ENCODE data around the gene DRD3. TPM values are rescaled to one million over a fixed set of nuclear protein-coding genes. Genes with fewer than 3 reads are reported as not detected.

DRD3 gene
- total RNA-seq, 1 experiment from 2014 or later, result not detected

DNA sequence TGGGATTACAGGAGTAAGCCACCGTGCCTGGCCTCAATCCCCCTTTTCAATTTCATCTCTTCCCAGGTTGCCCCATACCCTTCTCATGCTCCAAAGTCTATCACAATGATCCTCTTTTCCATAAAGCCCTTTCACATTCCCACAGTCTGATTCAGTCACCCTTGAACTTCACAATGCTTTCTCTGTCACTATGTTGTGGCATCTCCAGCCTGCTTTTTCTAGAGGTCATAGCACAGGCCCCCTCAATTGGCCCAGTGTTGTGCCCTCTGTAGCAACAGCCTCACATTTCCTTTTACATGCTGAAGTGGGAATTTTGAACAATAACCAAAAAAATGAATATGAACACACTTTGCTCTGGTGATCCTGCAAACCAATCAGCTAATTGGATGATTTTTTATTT is 21.5 kb downstream of the DRD3 start:
- H4K8ac ChIP-seq (replicated peaks; ENCODE audit: insufficient read length, low read depth, low read length), result no peak overlapping the region
- H3K56ac ChIP-seq (ENCODE audit: insufficient read length, low read depth, low read length), result no peak overlapping the region
- H2BK20ac ChIP-seq (ENCODE audit: low read depth, low read length, poor library complexity, severe bottlenecking), result no peak overlapping the region
- Mint-ChIP-seq H3K36me3 (ENCODE audit: insufficient read depth in 1 of 3, low read depth in 3 of 3) (peaks cover 0 to 4% (median 2%) of the 10 kb centered on the region in 3 experiments; a peak in 4 of 7 replicates), H3K9me3 (peaks cover 2 to 4% of the 10 kb centered on the region in 2 experiments; a peak in 3 of 5 replicates), H3K27ac (no peak overlapping the region), H3K27me3 (ENCODE audit: low read depth) (no peaks in the 10 kb centered on the region; the same call in 1 of the 2 replicates), H3K4me1 (peaks cover 54% of the 10 kb centered on the region in 2 experiments), H3K4me3 (no peak overlapping the region)
- H3K27me3 ChIP-seq (ENCODE audit: insufficient read depth, low read length), result no peaks in the 10 kb centered on the region
- H3K23me2 ChIP-seq (ENCODE audit: insufficient read length, low read depth, low read length, poor library complexity, severe bottlenecking), result peaks cover 4% of the 10 kb centered on the region
- no peak overlapping the region for H3K9ac ChIP-seq (ENCODE audit: extremely low read depth, insufficient read length, low read length)
- no peaks in the 10 kb centered on the region for H4K20me1 ChIP-seq (ENCODE audit: control insufficient read depth, insufficient read depth, insufficient read length)
- H4K91ac ChIP-seq (ENCODE audit: insufficient read length, low read depth, low read length), result no peak overlapping the region
- no peaks in the 10 kb centered on the region for H3K79me1 ChIP-seq (ENCODE audit: insufficient read depth, low read depth, low read length, poor library complexity, severe bottlenecking)
- no peak overlapping the region for H4K5ac ChIP-seq (ENCODE audit: insufficient read length, low read depth, low read length)
- H2AFZ ChIP-seq (ENCODE audit: low read length), result no peak overlapping the region
- no peak overlapping the region for H3K27ac ChIP-seq (ENCODE audit: insufficient read length, low read depth, low read length)
- TF ChIP-seq, protein P1, sequence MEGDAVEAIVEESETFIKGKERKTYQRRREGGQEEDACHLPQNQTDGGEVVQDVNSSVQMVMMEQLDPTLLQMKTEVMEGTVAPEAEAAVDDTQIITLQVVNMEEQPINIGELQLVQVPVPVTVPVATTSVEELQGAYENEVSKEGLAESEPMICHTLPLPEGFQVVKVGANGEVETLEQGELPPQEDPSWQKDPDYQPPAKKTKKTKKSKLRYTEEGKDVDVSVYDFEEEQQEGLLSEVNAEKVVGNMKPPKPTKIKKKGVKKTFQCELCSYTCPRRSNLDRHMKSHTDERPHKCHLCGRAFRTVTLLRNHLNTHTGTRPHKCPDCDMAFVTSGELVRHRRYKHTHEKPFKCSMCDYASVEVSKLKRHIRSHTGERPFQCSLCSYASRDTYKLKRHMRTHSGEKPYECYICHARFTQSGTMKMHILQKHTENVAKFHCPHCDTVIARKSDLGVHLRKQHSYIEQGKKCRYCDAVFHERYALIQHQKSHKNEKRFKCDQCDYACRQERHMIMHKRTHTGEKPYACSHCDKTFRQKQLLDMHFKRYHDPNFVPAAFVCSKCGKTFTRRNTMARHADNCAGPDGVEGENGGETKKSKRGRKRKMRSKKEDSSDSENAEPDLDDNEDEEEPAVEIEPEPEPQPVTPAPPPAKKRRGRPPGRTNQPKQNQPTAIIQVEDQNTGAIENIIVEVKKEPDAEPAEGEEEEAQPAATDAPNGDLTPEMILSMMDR (conservative IDR thresholded peaks at IDR 0.05), result no peak
- H2BK120ac ChIP-seq (ENCODE audit: low read depth, low read length, poor library complexity, severe bottlenecking), result no peak overlapping the region
- H2AK5ac ChIP-seq (ENCODE audit: insufficient read length, low read length), result no peak overlapping the region
- no CpG with 5 or more reads among the region's 1 CpG for WGBS (ENCODE audit: extremely low coverage, insufficient read length, low lambda C conversion rate)
- no peaks in the 10 kb centered on the region for H3K79me2 ChIP-seq (ENCODE audit: insufficient read depth, low read length)
- H3K4me2 ChIP-seq (ENCODE audit: insufficient read depth, insufficient read length, low read length), result no peak overlapping the region
- no peak overlapping the region for H3K14ac ChIP-seq (ENCODE audit: insufficient read depth, low read length)
- no peak overlapping the region for H3K18ac ChIP-seq (ENCODE audit: insufficient read length, low read depth, low read length)
- no peak overlapping the region for H3K23ac ChIP-seq (ENCODE audit: insufficient read length, low read depth, low read length)
- H2BK15ac ChIP-seq (ENCODE audit: low read depth, low read length), result no peak overlapping the region
- no peak overlapping the region for H2BK5ac ChIP-seq (ENCODE audit: insufficient read length, low read length)
- no peak for DNase-seq
- peaks cover 21% of the 10 kb centered on the region; the same call in 1 of the 2 replicates for H3K4me1 ChIP-seq (ENCODE audit: insufficient read depth, low read length)
- H3K4ac ChIP-seq (ENCODE audit: low read depth, low read length), result no peak overlapping the region
- H2BK12ac ChIP-seq (ENCODE audit: insufficient read length, low read depth, low read length), result no peak overlapping the region
- H3T11ph ChIP-seq (ENCODE audit: low read length), result no peak overlapping the region
- H3K9me3 ChIP-seq (ENCODE audit: control insufficient read depth, low read depth, low read length), result no peaks in the 10 kb centered on the region

All from H9 (cell line).